HG03025 (cell line): ENCODE measurements around the gene SMCO2.
"Not testable (repeated sequence)": the region's sequence is repeated elsewhere in the genome, so short reads cannot be mapped to it uniquely, and the experiment has no call there.

Experiments used
- ATAC-seq: cut with Tn5 transposase; IDR thresholded peaks from one replicate; pipeline ENCODE4 v1.9.1; 2021; ENCODE audit warnings: mild to moderate bottlenecking, moderate library complexity; ENCODE audit not compliant: unreplicated experiment, low FRiP score

The SMCO2 gene

DNA sequence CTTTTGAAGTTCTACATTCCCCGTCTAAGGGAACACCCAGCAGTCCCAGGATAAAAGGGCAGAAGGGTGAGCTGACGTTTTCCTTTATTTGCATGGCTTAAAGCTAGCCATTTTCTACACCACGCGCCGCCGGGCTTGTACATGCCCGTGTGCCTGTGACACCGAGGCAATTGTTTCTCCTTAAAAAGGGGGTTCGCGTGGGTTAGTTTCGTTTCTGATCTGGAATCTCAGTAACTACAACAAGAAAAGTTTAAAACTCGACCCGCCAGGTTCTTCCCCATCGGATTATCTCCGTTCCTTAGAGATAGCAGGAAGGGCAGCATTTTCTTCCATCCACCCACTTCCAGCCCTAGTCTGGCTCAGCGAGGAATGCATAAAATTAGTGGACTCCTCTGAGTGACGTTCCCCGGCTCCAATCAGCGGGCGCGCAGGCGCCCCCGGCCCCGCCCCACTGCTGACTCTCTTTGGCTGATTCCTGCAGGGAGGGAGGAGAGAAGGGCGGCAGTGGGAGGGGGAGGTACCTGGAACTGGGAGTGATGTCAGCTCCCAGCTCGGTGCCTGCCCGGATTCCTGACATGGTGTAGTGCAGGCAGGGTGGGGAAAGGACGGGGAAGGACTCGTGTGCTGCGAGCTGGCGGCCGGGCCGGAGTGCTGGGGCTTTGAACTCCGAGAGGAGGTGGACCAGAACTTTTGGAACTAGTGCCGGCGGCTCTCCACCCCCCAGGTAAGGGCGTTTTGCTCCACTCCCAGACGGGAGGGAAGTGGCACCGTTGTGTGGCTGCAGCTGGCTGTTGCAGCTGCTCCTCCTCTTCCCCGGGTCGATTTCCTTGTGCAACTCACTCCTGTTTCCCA lies 77.3 kb downstream of the SMCO2 start, which contains the start of gene PPFIBP1:
TSS of gene PPFIBP1 (plus strand) at position 565 of the 852 bp plus-strand sequence. CDS start 109,191 bp downstream, outside the sequence.
- ATAC-seq = peak; percentile 94

DNA sequence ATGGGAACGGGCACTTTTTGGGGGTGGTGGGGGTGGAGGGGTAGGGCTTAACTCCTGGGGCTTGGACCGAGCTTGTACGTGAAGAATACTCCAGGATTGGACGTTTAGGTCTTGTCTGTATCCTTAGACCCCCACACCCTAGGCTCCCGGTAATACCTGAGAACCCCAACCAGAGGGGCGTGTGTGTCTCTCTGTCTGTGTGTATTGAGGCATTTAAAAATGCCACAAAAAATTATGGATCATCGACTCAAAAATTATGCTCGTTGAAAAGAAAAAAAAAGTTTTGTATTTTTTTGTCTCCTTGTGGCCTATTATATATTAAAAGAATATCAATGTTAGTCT lies 77.9 kb downstream of the SMCO2 start:
- ATAC-seq = no peak

DNA sequence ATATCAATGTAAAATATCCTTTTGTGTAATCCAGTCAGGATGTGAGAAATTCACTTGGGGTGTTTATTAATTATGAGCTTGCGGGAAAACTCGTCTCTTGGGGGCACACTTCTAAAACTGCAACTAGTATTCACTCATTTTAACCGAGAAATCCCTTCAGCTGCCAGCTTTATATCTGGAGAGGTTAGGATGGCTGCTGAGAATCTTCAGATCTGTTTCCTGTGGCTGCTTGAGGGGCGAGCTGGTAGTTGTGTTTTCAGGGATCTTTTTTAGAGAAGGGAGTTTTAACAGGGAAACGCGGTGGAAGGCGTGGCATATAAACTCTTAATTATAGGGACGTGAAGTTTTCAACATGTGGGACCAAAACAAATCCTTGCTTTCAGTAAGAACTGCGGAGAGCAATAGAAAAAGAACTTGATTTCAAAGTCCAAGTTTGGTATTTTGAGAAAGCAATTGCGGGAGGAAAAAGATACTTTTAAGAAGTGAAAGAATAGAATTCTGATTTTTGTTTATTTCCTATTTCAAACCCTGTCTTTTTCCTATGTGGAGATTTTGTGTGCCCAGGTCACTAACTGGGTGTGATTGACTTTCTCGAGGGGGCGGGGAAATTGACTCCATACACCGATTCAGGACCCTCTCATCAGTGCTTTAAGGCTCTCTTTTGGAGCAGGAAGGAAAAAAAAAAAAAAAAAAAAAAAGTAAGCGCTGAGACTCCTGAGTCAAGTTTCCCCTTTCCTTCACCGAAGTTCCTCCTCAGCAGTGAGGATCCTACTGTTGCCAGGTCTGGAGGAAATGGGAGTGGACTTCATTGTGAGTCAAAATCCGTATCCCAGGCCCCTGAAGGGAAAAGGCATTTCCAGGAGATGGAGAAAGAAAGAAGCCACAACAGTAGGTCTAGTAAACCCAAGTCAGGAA lies 78.6 kb downstream of the SMCO2 start:
- ATAC-seq = no peak

DNA sequence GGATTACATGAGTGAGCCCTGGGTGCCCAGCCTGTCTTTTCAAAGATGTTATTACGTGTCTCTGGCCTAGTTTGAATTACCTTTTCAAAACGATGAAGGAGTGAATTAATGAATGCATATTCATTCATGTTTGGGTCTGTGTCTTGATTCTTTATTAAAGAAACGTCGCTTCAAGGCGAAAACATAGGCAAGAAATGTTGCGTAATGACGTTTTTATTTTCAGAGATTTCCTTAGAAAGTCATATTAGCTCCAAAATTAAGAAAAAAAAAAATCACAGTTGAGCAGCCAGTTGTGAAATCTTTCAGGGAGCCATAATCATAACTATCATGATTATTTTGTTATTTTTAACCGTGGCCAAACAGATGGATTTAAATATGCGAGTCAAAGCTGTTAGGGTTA lies 81.0 kb downstream of the SMCO2 start:
- ATAC-seq = no peak

DNA sequence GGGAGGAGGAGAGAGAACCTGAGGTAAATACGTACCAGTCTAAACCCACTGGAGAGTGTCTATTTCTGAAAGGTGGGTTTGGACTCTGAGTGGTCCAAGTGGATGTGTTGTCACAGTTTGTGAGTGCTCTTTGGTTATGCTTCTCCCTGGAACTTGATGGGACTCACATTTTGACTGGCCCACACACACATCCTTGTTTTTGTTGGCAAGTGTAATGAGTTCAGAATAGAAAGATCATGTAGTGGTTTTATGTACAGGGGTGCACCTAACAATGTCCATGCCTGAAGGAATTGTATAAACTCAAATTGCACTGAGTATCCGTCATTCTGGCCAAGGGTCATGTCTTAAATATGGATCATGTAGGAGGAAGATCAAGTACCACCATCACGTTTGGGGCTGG lies 82.3 kb downstream of the SMCO2 start:
- ATAC-seq = no peak

DNA sequence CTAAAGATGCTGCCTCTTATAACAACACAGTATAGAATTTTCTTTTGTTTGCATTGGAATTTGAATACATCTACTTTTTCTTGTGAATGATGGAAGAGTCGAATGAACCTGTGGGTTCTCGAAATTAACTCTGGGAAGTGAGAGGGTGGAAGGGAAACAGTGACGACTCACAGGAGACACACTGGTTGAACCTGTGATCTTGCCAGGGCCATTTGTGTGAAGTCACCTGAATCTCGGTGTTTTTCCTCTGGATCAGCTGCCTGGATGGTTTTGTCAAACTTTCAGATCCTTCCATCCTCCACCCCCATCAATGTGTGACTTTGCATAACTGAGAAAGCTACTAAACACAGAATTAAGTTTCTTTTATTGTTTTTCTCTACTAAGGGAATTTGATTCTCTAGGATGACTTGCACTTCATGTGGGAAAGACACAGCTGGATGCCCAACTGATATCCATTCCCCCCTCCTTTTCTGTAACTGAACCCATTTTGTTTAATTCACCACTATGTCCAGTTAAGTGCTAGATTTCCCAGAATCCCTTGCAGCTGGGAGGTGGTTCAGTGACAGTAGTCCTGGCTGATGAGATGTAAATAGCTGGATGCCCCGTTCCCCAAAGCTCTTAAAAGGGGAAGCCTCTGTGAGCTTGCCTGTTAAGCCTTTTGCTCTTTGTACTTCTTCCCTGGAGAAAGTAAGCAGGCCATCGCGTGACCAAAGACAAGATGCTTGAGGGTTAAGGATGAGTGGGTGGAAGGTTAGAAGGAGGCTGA lies 83.8 kb downstream of the SMCO2 start:
- ATAC-seq = no peak

DNA sequence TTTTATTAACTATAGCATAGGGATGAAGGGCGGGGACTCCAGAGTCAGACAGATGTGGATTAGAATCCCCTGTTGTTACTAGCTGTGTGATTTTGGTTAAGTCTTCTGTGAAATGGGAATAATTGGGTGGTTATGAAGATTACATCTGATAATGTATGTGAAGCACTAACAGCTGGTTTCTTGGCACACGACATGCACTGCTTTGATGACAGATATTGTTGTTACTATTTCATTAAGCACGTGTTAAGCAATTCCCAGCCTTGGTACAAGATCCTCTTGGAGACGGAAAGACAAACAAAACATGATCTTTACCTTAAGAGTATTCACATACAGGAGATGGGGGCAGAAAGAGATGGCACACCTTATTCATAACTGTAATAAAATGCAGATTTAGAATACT lies 85.4 kb downstream of the SMCO2 start:
- no peak for ATAC-seq

DNA sequence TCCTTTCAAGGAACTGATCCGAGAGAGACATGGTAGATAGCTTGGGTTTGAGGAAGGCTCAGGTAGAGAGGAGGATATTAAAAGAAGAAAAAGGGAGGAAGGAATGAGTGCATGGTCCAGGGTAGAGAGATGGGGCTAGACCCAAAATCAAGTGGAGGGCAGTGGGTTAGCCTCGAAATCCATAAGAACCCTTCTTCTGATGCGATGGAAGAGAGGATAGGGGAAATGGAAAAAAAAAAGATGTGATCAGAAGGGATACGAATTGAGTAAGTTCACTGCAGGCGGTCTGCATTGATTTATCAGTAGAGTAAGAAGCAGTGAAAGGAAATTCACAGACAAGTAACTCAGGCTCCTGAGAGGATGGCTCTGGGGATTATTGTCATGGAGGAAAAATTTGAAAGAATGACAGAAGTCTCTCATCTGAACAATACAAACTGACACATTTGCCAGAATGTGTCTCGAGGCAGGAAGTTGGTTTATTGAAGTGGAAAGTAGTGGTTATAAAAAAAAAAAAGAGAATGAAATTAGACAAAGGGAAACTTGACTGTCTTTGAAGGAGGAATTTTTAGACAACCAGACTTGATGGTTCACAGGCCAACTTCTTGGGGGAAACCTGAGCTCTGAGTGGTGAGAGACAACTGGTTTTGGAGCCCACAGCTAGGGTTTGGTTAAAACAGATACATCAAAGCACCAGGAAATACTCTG lies 87.7 kb downstream of the SMCO2 start:
- no peak for ATAC-seq

DNA sequence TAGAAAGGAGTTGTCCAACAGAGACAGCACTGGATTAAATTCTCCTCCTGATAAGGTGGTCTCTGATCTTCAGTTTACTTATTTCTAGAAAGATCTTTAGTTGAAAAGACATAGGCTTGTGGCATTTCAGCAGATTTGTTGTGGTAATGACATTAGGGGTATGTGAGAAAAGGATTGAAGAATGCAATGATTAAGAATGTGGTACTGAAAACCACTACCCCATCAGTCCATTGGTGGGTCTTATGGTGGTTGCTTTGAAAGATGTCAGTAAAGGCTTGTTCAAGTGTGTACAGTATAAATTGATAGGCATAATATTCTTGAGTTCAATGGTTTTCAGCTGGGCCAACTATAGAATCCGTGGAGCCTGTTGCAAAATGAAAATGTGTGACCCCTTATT lies 88.2 kb downstream of the SMCO2 start:
- ATAC-seq = no peak

DNA sequence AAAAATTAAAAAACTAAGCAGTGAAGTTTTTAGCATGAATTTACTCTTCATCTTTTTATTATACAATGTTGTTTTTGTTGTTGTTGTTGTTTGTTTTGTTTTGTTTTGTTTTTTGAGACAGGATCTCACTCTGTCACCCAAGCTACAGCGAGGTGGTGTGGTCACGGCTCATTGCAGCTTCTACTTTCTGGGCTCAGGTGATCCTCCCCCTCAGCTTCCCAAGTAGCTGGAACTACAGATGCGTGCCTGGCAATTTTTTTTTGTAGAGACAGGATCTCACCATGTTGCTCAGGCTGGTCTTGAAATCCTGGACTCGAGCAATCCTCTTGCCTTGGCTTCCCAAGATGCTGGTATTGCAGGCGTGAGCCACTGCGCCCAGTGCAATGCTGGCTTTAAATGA lies 88.8 kb downstream of the SMCO2 start:
- no peak for ATAC-seq

DNA sequence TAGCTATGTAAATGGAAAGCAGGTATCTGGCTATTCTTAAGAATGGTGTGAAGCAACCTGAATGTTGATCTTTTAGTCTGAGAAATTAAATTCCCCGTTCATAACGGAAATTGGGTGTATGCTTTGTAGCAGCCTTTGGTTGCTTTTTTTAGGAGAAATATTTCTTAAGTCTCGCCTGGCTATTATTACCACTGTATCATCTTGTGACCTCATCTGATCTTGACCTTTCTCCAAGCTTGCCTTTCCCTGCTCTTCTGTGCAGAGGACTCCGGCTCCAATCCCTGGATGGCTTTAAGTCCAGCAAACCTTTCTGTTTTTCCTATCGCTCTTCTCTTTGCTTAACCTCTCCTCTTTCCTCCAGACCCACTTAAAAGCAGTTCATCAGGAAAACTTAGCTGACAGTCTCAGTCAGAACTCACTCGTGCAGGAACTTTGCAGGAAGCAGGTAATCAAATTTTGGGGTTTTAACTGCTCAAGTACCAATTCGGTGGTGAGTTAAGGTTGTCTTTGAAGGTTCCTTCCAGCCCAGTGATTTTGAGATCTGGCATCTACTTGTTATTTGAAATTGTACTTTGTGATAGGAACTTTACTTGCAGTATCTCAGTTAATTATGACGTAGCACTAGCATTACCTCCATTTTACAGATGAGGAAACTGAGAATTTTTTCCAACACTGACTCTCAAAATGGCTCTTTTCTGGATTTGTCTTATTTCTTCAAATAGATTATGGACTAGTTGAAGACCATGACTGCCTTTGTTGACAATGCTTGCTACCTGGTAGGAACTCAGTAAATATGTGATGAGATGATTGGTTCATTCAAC lies 91.5 kb downstream of the SMCO2 start:
- no peak for ATAC-seq

DNA sequence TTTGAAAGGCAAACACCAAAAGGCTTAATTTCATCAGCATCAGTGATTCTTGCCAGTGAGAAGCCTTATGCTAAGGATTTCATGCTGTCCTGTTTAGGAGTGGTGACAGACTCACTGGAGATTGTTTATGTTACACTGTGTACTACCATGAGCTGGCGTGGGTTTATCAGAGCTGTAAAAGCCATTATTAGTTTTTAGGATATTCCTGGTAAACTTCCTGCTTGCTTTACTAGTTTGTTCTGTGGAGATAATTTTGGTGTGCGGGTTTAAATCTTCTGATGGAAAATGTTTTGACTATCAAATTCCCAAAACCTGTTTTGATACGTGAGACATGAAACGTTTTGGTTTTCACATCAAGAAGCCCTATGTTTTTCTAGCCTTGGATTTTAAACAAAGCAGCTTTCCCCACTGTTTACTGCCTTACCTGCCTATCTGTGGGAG lies 92.7 kb downstream of the SMCO2 start:
- no peak for ATAC-seq

DNA sequence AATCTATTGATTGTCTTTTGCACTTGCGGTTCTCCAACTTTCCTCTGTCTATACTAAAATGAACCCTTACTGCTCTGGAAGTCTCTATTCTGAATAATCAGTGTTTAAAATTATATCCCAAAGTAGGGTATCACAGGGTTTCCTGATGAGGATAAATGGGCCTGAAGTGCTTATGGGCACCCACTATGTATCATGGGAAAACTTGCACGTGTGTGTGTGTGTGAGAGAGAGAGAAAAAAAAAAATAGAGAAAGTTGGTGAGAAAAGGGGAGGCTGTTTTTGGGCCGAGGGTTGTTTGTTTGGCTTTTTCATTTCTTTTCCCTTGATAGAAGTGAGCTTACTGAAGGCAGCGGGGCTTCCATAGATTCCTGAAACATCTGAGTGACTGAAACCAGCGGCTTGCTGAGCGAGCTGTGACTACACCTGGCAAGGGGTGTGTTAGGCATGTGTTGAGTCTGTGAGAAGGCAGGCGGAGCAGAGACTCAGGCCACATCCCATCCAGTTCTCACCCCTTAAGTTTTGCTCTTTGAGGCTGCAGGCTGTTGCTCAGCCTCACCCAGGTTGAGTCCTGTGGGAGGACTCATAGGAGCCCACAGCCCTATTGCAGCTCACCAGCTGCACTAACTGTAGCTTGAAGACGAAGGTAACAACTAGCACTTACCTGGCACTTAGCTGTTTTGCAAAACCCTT lies 94.6 kb downstream of the SMCO2 start:
- ATAC-seq = no peak

DNA sequence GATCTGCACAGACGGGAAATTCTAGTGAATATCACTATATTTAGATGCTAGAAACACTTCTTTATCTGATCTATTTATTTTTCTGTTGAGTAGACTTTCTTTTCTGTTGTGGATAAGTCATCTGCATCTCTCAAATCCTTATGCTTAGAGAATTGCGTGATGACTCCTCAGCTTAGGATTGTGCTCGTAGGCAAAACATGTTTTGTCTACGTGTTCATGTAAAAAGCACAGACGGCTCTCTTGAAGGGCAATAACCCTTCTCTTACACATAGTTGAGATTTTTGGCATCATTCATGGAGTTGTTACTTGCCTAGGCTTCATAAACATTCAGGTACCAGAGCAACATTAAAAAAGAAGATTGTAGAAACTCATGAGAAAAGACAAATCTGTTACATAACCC lies 96.1 kb downstream of the SMCO2 start:
- no peak for ATAC-seq

DNA sequence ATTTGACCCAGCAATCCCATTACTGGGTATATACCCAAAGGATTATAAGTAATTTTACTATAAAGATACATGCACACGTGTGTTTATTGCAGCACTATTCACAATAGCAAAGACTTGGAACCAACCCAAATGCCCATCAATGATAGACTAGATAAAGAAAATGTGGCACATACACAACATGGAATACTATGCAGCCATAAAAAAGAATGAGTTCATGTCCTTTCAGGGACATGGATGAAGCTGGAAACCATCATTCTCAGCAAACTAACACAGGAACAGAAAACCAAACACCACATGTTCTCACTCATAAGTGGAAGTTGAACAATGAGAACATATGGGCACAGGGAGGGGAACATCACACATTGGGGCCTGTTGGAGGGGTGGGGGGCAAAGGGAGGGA lies 98.3 kb downstream of the SMCO2 start:
- not testable (repeated sequence) for ATAC-seq

DNA sequence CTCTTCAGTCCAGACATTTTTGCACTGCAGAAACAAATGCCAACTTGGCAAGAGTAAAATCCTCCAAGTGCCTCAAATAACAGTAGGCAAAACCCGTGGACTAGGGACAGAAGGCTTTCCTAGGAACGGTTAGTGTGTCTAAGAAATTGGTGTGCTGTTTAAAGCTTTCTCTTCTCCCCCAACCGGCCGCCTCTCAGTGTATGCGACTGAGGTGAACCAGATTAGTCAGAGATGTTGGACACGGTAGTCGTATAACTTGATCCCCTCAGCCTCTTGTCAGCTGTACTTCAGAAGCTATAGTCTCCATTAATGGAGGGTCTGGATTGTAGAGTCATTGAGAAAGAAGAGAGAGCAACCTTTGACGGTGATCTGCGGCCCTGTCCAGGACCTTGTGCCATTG lies 99.1 kb downstream of the SMCO2 start:
- ATAC-seq = no peak

DNA sequence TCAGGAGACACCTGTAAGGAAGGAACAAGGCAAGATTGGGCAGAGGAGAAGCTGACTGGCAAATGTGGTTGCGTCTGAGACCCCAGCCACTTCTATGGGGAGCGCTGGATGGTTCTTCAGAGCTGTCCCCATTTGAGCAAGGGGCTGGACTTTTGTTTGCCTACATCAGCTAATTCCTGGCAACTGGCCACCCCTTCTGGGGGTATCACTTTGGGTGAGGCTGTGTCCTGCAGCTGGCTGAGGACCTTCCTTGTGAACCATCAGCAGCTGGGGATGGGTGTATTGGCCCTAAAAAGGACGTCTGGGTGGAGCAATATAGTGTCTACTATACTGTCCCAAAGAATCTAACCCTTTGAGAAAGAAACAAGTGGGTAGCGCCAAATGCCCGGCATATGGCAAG lies 101.1 kb downstream of the SMCO2 start:
- ATAC-seq = no peak

DNA sequence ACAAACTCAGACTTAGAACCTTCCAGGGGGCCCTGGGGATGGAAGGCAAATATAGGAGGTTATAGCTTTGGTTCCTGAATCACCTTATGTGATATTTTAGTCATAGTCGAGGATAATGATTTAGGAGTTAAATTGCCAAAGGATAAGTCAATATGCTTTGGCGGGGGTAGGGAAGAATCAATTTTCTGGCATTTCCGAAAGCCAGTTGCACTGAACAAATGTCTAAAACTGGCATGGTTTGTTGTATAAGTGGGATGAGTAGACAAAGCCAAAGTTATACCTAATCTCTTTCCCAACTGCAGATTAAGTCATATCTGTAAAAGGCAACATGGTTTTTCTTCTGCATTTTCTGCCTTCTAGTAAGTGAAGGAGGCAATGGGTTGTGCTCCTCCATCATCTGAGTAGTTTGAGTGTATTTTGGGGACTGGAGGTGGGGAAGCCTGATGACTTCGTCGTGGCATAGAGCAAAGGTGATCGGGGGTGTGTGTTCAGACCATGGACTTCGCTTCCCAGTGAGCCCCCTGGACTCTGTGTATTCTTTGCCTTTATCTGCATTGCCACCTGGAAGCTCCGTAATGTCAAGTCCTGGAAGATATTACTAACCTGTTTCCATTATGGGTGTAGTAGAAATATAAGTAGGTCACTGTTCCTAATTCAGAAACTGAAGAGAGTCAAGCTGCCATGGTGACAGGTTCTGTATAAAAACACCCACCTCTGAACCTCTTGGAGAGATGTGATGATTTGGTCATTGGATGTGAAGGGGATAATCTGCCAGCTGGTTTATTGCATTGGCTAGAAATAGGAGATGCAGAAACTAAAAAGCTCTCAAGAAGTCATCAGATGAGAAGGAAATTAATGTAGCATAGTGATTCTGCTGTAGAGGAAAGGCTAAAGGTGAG lies 102.0 kb downstream of the SMCO2 start:
- ATAC-seq = no peak
